Psoas muscle (tissue), 8 donors: ENCODE data around the gene ATP2A3. TPM values are rescaled to one million over a fixed set of nuclear protein-coding genes. Genes with fewer than 3 reads are reported as not detected.

Experiments
- ATAC-seq, 4 donors: fragments of 200-7000 bp; cut with Tn5 transposase; one replicate each; pipeline ENCODE4 v1.9.1; 2020; ENCODE audit warnings: moderate library complexity in 3 of 4, mild to moderate bottlenecking in 2 of 4
- DNase-seq, 2 donors: peaks; one replicate each; pipeline ENCODE4 v3.0.0-alpha.2; 2020
- H3K27ac ChIP-seq: fragments of 200-600 bp; one replicate; pipeline ENCODE4 v1.8.0; 2022
- H3K27me3 ChIP-seq, 3 donors: fragments of 200-600 bp in 1 of 3; one replicate each; pipeline versions ENCODE4 v1.6.1 to v1.8.0; 2013 to 2022; ENCODE audit warnings: low read length in 2 of 3, mild to moderate bottlenecking in 2 of 3, moderate library complexity in 1 of 3; ENCODE audit not compliant: insufficient read depth in 3 of 3
- H3K36me3 ChIP-seq, 2 donors: fragments of 200-600 bp in 1 of 2; one replicate each; pipeline versions ENCODE4 v1.6.1 to v1.8.0; 2013 to 2022; ENCODE audit warnings: low read depth in 1 of 2, mild to moderate bottlenecking in 1 of 2, moderate library complexity in 1 of 2; ENCODE audit not compliant: insufficient read depth in 1 of 2
- H3K4me1 ChIP-seq: fragments of 200-600 bp; one replicate; pipeline ENCODE4 v1.8.0; 2022
- H3K4me3 ChIP-seq: fragments of 200-600 bp; one replicate; pipeline ENCODE4 v1.8.0; 2022; ENCODE audit warnings: mild to moderate bottlenecking
- H3K9me3 ChIP-seq: fragments of 200-600 bp; one replicate; pipeline ENCODE4 v1.8.0; 2022
- CTCF ChIP-seq: fragments of 200-600 bp; IDR thresholded peaks from one replicate; pipeline ENCODE4 v1.8.0; 2022; ENCODE audit warnings: antibody characterized with exemption
- WGBS, 3 donors: extraction: QIAGEN DNeasy Blood & Tissue Kit; methylation state at CpG; one replicate each; pipeline versions ENCODE4 v1.1.6 to v1.1.7; 2013; 5-methylcytosine and 5-hydroxymethylcytosine counted together
- intact Hi-C, 2 donors: fragments of 100-400 bp; cut with DNase I; formaldehyde crosslinking; loops; one replicate each; pipeline versions ENCODE4 v1.11.0 to v1.14.2; 2022
- polyA plus RNA-seq, 3 donors: library from polyadenylated mRNA; stranded (reverse); fragments of 200-250 nt; gene quantifications; one replicate each; pipeline ENCODE4 v1.2.3, GENCODE V29; 2013
- total RNA-seq, 4 donors: library from RNA; stranded (reverse); fragmentation: NEBNext Ultra II Directional in 2 of 4; extraction: Animal tissue kit (Norgen Biotek cat#: 25700) in 2 of 4; gene quantifications; one replicate each; pipeline versions ENCODE4 v1.2.1 to v1.2.4, GENCODE V29; 2021 to 2023
- donor health status: healthy with polysubstance abuse.
- donor health status: DM: no; HTN: no; CAD: no; lungs with moderate emphysema.
- donor health status: Bipolar disorder and iron deficiency.
- donor health status: healthy.
- donor health status: DM: yes; HTN: yes; CAD: no.
- donor health status: DM: no; HTN: no; CAD: no.
- donor health status: DM: no; HTN: no; CAD: no.
- donor health status: DM: yes; HTN: yes; CAD: no.

ATP2A3 gene
- total and polyA plus RNA-seq, 7 donors = 1.2 to 3.8 (median 3.0) TPM

GRCh38 chr17:3903881-3904290, 60.4 kb downstream of the ATP2A3 start:
- no peaks in the 10 kb centered on the region for H3K4me1 ChIP-seq
- no peaks in the 10 kb centered on the region for H3K27me3 ChIP-seq
- intact Hi-C loops = loop anchor here in 1 of 2 donors (10.0 kb wide), 1 partner anchor 169 kb away; no protein-coding TSS in a partner anchor
- no peak for DNase-seq
- no peaks in the 10 kb centered on the region for H3K9me3 ChIP-seq
- H3K4me3 ChIP-seq = no peak overlapping the region
- H3K27ac ChIP-seq = no peak overlapping the region
- TF ChIP-seq CTCF = no peak
- 61 to 67% (median 67%) methylated on average over 18 to 21 of the region's 21 CpGs for WGBS, 3 donors
- no peaks in the 10 kb centered on the region for H3K36me3 ChIP-seq
- ATAC-seq = peak in 1 of 4 donors; percentile 8

GRCh38 chr17:3903051-3903825, 61.0 kb downstream of the ATP2A3 start:
- Histone ChIP-seq H3K27ac (no peak overlapping the region), H3K4me3 (no peak overlapping the region), H3K9me3 (no peaks in the 10 kb centered on the region), H3K27me3 (no peaks in the 10 kb centered on the region), H3K4me1 (no peaks in the 10 kb centered on the region), H3K36me3 (no peaks in the 10 kb centered on the region)
- intact Hi-C loops = loop anchor here in 1 of 2 donors (10.0 kb wide), 1 partner anchor 168 kb away; no protein-coding TSS in a partner anchor
- ATAC-seq (peak in 1 of 4 donors; percentile 14), DNase-seq (no peak)
- 57 to 75% (median 58%) methylated on average over 25 of the region's 25 CpGs for WGBS, 3 donors
- no peak for TF ChIP-seq CTCF

- no peak for DNase-seq
- H3K4me3 ChIP-seq = no peak overlapping the region
- WGBS, 3 donors = 63 to 81% (median 77%) methylated on average over 6 of the region's 6 CpGs
- no peaks in the 10 kb centered on the region for H3K27me3 ChIP-seq
- no peaks in the 10 kb centered on the region for H3K36me3 ChIP-seq
- no peak overlapping the region for H3K27ac ChIP-seq
- no peaks in the 10 kb centered on the region for H3K9me3 ChIP-seq
- intact Hi-C loops = loop anchor here in 1 of 2 donors (10.0 kb wide), 1 partner anchor 166 kb away; no protein-coding TSS in a partner anchor
- H3K4me1 ChIP-seq = no peaks in the 10 kb centered on the region
- ATAC-seq = no peak
- TF ChIP-seq CTCF = no peak
Observed at GRCh38 chr17:3900646-3901045, 63.6 kb downstream of the ATP2A3 start.

- no peak for TF ChIP-seq CTCF
- H3K4me1 ChIP-seq = peaks cover 19% of the 10 kb centered on the region
- intact Hi-C loops = no loop called here
- no peaks in the 10 kb centered on the region for H3K27me3 ChIP-seq
- H3K27ac ChIP-seq = no peak overlapping the region
- no peak overlapping the region for H3K4me3 ChIP-seq
- no peaks in the 10 kb centered on the region for H3K9me3 ChIP-seq
- no peak for ATAC-seq
- no peaks in the 10 kb centered on the region for H3K36me3 ChIP-seq
- DNase-seq = no peak
- 94 to 99% (median 97%) methylated on average over 10 to 12 of the region's 12 CpGs for WGBS, 3 donors
Observed at GRCh38 chr17:3897731-3898130, 66.5 kb downstream of the ATP2A3 start.

- H3K9me3 ChIP-seq = no peaks in the 10 kb centered on the region
- peaks cover 19% of the 10 kb centered on the region for H3K4me1 ChIP-seq
- H3K4me3 ChIP-seq = no peak overlapping the region
- intact Hi-C loops = no loop called here
- H3K36me3 ChIP-seq = no peaks in the 10 kb centered on the region
- WGBS, 3 donors = 86 to 91% (median 90%) methylated on average over 6 of the region's 6 CpGs
- H3K27me3 ChIP-seq = no peaks in the 10 kb centered on the region
- TF ChIP-seq CTCF = no peak
- DNase-seq (no peak), ATAC-seq (no peak)
- H3K27ac ChIP-seq = no peak overlapping the region
Observed at GRCh38 chr17:3896968-3897235, 67.3 kb downstream of the ATP2A3 start.
